Middle frontal gyrus (tissue), 1 donor: ENCODE data around the gene RIPOR1.

Experiments
- DNase-seq: peaks from one replicate; pipeline ENCODE4 v3.0.0-alpha.2; 2015; ENCODE audit warnings: low spot score; ENCODE audit errors: extremely low spot score

Gene RIPOR1

GRCh38 chr16:67558859-67559258, 30.2 kb downstream of the RIPOR1 start:
- DNase-seq = no peak

GRCh38 chr16:67560827-67561342, 32.3 kb downstream of the RIPOR1 start:
- DNase-seq = no peak

GRCh38 chr16:67561501-67561823, 32.8 kb downstream of the RIPOR1 start:
- no peak for DNase-seq

- peak; percentile 86 for DNase-seq
Observed at GRCh38 chr16:67561824-67562525, 33.3 kb downstream of the RIPOR1 start.

GRCh38 chr16:67562526-67562917, 33.9 kb downstream of the RIPOR1 start, which contains the start of gene CTCF:
Gene CTCF, plus strand, starts transcription at chr16:67562526. Its CDS starts 48,307 bp downstream, at chr16:67610833.
- peak; percentile 60 for DNase-seq

- DNase-seq = no peak
Observed at GRCh38 chr16:67562918-67563707, 34.5 kb downstream of the RIPOR1 start.

- DNase-seq = no peak
Observed at GRCh38 chr16:67563708-67564468, 35.3 kb downstream of the RIPOR1 start.

- DNase-seq = no peak
Observed at GRCh38 chr16:67565470-67566100, 37.0 kb downstream of the RIPOR1 start.

- no peak for DNase-seq
Observed at GRCh38 chr16:67571464-67571863, 42.8 kb downstream of the RIPOR1 start.

GRCh38 chr16:67571981-67572431, 43.4 kb downstream of the RIPOR1 start:
- no peak for DNase-seq

- no peak for DNase-seq
Observed at GRCh38 chr16:67579686-67580085, 51.1 kb downstream of the RIPOR1 start.

- DNase-seq = no peak
Observed at GRCh38 chr16:67580202-67580601, 51.6 kb downstream of the RIPOR1 start.

- DNase-seq = no peak
Observed at GRCh38 chr16:67593288-67593687, 64.7 kb downstream of the RIPOR1 start.

- DNase-seq = no peak
Observed at GRCh38 chr16:67593701-67594100, 65.1 kb downstream of the RIPOR1 start.

- no peak for DNase-seq
Observed at GRCh38 chr16:67594256-67594915, 65.8 kb downstream of the RIPOR1 start.

- DNase-seq = no peak
Observed at GRCh38 chr16:67594956-67595355, 66.3 kb downstream of the RIPOR1 start.
